ENCODE measurements around the gene GRM7.

DNA sequence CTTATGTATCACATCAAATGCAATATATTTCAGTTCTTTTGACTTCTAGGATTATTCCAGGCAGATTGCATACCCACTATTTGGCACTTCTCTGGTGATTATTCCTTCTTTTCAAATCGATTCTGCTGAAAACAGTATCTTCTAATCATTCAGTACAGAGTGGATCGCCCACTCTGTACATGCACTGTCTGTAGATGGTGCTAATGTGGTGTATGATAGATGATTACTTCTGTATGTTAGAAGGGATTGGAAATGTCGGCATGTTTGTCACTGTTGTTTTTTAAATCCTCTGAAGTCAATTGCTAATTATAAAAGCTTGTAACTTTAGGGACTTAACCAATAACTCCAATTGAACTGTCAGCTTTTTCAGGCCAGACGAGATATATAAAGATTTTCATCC lies 642.5 kb downstream of the GRM7 start:
- TF ChIP-seq, protein P1, sequence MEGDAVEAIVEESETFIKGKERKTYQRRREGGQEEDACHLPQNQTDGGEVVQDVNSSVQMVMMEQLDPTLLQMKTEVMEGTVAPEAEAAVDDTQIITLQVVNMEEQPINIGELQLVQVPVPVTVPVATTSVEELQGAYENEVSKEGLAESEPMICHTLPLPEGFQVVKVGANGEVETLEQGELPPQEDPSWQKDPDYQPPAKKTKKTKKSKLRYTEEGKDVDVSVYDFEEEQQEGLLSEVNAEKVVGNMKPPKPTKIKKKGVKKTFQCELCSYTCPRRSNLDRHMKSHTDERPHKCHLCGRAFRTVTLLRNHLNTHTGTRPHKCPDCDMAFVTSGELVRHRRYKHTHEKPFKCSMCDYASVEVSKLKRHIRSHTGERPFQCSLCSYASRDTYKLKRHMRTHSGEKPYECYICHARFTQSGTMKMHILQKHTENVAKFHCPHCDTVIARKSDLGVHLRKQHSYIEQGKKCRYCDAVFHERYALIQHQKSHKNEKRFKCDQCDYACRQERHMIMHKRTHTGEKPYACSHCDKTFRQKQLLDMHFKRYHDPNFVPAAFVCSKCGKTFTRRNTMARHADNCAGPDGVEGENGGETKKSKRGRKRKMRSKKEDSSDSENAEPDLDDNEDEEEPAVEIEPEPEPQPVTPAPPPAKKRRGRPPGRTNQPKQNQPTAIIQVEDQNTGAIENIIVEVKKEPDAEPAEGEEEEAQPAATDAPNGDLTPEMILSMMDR (conservative IDR thresholded peaks at IDR 0.05; ENCODE audit: low read depth in 2 of 2) = no peak
- TF ChIP-seq EZH2 (IDR thresholded peaks at IDR 0.05; ENCODE audit: low read depth, unreplicated experiment) = no peak
- no peak for TF ChIP-seq ZNF114 (CRISPR knock-in tag; IDR thresholded peaks at IDR 0.05)
- TF ChIP-seq POLR2AphosphoS5 (IDR thresholded peaks at IDR 0.05; ENCODE audit: low read depth) = no peak
